GM21723 (cell line): ENCODE results near the gene CHRND.

Experiments
- ATAC-seq: cut with Tn5 transposase; IDR thresholded peaks from one replicate; pipeline ENCODE4 v1.9.1; 2021; ENCODE audit warnings: mild to moderate bottlenecking, moderate library complexity; ENCODE audit not compliant: unreplicated experiment

The CHRND gene

DNA sequence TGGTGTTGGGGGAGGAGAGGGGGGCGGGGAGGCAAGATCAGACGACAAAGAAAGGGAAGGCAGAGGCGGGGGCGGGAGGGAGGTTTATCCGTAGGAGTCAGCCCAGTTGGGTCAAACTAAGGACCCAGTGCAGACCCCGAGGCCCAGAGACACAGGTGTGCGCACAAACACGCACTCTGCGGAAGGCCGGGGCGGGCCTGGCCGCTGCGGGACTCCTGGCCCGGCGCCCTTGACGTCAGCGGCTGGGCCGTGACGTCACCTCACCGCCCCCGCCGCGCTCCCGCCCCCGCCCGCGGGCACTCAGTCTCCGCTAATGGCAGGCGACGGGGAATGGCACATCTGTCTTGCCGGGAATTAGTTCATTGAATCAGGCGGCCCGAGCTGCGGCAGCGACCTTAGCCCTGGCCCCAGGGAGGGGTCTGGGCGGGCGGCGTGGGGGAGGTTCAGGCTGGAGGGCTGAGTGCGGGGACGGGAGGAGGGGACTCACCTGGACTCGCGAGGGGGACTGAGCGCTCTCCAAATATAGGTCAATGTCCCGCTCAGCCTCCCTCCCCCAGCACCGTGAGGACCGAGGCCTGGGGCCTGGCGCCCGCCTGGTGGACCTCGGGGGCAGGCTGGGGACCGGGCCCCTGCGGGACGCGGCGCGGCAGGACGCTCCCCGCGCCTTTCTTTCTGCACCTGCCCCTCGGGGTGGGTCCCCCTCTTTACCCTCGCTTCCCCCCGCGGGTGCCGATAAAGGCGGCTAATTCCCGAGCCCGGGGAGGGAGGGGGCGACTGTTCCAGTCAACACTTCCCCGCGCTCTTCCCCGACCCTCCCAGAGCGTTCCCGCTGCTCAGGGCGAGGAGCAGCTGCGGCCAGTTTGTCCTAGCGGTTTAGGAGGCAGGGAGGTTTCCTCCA, 22.8 kb upstream of the CHRND start:
- no peak for ATAC-seq

DNA sequence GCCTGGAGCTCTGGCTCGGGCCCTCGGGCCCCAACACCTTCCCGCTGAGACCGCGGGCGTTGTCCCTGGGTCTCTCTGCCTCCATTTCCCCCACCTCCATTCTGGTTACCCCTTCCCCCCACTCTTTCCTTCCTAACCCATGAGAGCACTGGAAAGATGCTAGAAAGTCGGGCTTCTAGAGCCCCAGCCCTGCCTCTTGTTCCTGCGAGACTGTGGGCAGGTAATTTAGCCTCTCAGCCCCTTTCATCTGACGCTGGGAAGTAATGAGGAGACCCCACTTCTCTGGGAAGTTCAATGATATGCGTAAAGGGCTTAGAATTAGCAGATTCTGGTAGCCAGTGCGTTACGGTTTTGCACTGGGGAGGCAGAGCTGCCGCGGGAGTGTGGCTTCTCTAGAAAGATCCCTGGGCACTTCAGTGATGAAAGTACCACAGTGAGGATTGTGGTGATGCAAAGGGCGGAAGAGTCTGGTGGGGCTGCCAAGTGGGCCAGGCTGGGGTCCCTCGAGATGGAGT, 22.1 kb upstream of the CHRND start:
- ATAC-seq: no peak

DNA sequence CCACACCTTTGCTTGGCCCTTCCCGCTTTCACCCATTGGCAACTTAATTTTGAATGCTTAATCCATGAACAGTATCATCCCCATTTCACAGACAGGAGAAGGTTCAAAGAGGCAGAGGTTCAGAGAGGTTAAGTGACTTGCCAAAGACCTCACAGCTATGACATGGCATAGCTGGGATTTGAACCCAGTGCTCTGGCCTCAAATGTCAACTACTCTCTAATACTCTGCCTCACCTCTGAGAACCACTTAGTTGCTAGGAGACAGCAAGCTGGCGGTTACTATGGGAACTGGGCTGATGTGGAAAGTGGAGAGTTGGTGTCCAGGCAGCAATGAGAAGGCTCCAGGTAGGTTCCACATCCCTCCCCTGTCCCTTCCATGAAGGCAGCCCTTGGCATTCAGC, 21.5 kb upstream of the CHRND start:
- no peak for ATAC-seq

DNA sequence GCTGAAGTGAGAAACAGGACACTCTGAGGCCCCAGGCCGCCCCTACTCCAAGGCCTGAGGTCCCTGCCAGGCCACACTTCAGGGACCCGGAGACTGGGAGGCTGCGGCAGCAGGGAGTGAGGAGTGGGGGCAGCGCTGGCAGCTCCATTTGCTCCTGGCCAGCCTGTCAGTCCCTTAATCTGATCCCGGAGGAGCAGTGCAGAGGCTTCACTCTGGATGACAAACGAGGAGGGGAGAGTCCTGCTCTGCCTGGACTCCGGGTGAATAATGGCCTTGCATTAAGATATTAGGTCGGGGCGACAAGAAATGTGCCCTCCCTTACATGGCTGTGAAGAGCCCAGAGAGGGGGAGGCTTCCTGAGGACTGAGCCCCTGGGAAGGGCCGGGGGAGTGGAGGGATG, 20.1 kb upstream of the CHRND start:
- ATAC-seq: no peak

DNA sequence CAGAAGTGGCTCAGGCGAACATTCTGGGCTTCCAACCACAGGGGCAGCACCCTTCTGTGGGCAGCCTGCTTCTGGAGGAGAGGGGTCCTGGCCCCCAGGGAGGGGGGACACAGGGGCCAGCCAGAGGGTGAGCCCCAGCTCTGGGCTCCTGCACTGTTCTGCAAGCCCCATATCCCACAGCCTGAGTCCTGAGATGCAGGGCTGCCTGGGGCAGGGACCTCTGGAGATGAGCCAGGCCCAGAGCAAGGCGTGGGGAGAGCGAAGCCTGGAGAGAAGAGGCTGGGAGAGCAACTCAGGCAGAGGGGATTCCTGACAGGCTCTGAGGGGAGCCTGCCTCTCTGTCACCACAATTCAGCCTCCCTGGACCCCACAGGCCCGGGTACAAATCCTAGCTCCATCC, 19.3 kb upstream of the CHRND start:
- no peak for ATAC-seq

DNA sequence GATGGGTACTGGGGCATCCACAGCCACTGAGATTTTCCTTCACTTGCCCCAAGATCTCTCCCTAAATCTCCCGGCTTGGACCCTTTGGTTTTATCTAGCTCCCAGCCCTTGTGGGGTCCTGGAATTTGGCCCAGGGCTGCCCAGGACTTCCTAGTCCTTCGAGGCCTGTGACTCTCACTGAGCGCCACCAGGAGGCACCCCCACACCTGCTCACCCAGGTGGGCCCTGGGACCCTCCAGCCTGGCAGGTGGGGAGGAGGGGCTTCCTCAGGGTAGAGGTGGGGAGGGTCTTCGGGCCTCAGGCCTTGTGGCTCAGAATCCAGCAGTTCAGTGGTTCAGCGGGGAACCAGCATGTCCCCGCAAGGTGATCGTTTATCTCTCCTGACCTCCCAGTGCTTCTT, 17.7 kb upstream of the CHRND start:
- ATAC-seq: no peak

DNA sequence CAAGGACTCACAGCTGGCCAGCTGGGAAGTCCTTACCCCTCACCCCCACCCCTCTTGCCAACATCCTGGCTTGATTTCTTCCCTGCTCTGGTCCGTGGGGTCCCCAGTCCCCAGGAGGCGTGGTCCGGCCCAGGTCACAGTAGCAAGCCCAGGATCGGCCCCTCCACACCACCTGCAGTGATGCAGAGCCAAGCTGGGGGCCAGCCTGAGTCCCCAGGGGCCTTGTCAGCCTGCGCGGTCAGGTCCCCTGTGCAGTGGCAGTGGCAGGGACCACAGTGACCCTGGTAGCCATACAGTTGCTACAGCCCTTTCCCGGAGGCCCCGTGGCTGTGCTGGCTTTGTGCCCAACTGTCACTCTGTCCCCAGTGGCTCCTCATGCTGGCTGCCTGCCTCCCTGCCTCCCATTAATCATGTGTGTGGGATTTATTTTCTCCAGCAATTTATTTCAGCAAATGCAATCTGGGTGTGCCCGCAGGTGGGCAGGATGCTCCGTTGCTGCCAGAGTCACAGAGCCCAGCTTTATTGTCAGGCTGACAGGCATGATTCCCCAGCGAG, 14.5 kb upstream of the CHRND start:
- no peak for ATAC-seq

DNA sequence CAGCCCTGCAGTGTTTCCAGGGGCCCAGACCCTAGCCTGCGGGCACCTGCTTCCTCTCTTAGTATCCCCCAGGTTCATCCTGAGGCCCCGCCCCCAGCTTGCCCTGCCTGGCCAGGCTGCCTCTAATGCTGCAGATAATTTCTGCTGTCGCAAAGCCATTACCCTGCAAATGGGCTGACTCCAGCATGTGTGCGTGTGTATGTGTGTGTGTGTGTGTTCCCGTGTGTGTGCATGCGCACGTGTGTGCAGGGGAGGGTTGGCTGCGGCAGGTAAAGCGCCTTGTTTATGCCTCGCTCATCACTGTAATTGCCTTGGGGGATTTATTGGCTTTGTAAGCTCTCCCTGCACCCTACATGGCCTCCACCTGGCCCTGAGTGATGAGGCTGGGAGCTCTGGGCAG, 13.4 kb upstream of the CHRND start:
- ATAC-seq: no peak

DNA sequence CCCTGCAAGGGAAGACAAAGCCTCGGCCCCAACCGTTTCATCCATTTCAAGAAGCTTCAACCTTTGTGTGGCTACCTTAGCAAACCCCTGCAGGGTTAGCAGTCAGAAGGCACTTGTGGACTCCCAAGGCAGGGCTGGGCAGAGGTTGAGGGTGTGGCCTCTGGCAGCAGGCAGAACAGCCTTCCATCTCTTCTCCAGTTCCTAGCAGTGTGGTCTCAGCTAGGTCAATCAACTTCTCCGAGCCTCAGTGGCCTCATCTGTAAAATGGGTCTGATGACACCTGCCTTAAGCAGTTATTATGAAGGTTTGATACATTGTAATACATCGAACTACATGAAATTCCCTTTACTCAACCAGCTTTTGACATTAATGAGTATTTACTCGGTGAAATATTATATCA, 12.6 kb upstream of the CHRND start:
- no peak for ATAC-seq

DNA sequence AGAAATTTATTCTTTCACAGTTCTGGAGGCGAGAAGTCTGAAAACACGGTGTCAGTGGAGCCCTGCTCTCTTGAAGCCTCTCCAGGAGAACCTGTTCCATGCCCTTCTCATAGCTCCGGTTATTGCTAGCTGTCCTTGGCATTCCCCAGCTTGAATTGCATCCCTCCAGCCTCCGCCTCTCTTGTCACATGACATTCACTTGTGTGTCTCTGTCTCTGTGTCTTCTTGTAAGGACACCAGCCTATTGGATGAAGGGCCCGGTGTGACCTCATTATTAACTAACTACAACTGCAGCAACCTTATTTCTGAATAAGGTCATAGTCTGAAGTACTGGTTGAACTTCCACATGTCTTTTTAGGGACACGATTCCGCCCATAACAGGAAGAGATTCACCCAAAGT, 10.3 kb upstream of the CHRND start:
- no peak for ATAC-seq

DNA sequence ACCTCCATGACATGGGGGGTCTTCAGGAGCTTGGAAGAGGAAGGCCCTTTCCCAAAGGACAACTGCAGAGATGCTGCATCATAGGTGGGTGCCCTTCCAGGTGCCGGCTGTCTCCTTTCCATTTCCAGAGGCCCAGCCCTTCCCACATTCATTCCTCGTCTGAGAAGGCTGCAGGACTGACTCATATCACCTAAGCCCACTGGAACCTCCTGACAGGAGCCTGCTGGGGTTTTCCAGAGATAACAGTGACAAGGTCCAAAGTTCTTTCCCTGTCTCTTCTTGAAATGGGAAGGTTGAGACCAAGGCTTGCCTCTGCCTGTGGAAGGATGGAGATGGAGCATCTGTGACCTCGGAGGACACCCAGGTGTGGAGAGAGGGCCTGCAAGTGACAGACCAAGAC, 9.4 kb upstream of the CHRND start:
- ATAC-seq: no peak

DNA sequence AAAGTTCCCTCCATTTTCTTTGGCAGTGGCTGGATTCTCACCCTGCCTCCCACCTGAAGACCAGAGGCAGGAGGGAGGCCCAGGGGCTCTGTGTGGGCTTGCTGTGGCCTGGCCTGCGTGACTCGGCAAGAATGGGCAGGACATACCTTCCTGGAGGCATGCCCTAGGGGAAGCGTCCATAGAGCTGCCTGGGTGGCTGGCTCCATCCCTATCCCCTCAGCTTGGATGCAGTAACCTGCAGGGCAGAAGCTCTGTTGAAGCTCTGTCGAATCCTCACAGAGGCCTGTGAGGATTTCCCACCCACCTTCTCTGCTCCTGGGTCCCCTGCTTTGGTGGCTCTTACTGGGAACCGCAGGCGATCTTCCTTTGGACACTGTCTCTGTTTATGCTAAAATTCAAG, 7.1 kb upstream of the CHRND start:
- ATAC-seq: no peak

DNA sequence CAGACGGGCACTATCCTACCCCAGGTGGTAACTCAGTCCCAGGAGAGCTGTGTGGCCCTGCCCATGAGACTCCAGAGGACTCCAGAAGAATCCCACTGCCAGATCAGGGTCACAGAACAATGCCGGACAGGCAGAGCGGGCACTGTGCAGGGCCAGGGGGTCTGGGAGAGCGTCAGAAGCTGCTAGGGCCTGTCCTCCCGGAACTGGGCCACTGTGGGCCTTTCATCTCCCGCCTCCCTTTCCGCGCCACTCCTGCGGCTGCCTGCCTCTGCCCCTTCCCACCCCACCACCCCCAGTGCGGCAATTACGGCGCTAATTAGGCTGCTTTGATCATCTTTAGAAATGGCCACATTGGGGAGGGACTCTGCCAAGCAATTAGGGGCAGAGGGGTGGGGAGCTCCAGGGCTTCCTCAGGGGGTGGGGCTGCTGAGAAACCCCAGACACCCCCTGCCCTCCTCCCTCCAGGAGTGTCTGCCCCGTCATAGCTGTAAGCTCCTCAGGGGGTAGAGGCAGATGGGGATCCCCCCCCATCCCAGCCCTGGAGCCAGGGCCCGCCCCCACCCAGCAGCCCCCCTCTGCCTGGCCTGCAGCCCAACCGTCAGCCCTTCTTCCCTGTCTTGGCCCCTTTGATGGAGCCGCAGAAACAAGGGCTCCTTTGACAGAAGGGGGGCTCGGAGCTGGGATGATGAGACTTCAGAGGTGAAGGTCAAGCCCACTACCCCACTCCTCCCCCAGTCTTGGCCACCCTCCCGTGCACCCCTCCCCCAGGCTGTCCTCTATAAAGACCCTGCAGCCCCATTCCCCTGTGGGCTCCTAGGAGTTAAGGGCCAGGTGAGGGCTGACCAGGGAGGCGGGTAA, 6.2 kb upstream of the CHRND start, which contains the start of gene PRSS56:
PRSS56 (plus strand) TSS at position 808 of the 858 bp plus-strand sequence. CDS start 211 bp downstream, outside the sequence.
- no peak for ATAC-seq

DNA sequence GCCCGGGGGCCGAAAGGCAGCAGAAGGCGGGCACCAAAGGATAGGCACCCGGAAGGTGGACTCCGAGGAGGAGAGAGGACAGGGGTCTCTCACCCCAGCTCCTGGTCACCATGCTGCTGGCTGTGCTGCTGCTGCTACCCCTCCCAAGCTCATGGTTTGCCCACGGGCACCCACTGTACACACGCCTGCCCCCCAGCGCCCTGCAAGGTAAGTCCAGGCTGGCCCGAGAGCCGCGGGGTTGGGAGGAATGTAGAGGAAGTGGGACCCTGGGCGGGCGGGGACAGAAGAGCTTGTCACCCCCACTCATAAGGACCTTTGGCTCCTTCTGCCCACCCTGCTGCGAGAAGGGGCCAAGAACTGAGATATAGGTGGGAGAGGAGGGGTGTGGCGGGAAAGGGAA, 5.5 kb upstream of the CHRND start:
- no peak for ATAC-seq

DNA sequence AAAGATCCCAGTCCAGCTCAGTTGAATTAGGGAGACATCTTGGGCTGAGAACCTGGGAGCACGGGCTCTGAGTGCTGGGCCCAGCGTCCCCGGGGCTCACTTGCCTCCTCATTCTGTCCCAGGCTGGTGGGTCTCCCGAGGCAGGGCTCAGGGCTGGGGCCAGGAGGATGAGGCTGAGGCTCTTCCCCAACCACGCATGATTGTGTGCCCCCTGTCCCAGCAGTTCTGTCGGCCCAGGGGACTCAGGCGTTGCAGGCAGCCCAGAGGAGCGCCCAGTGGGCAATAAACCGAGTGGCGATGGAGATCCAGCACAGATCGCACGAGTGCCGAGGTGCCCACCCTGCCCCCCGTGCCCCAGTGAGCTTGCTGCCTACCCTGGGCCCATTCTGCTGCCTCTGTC, 4.9 kb upstream of the CHRND start:
- no peak for ATAC-seq

DNA sequence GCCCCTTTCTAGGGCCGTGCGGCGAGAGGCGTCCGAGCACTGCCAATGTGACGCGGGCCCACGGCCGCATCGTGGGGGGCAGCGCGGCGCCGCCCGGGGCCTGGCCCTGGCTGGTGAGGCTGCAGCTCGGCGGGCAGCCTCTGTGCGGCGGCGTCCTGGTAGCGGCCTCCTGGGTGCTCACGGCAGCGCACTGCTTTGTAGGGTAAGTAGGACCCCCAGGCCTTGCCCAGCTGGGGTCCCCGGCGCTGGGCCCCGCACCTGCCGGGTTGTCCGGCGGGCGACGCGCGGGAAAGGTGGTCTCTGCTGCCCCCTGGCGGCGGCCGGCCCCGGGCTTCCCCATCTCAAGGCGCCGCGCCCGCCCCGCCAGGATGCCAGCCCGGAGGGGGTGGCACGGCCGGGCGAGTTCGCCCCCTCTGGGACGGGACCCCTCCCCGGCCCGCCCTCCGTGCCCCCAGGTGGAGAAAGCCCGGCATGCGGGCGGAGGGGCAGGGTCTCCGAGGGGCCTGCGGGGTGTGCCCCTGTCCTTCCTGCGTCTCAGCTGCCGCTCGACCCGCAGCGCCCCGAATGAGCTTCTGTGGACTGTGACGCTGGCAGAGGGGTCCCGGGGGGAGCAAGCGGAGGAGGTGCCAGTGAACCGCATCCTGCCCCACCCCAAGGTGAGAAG, 3.9 kb upstream of the CHRND start:
- no peak for ATAC-seq

DNA sequence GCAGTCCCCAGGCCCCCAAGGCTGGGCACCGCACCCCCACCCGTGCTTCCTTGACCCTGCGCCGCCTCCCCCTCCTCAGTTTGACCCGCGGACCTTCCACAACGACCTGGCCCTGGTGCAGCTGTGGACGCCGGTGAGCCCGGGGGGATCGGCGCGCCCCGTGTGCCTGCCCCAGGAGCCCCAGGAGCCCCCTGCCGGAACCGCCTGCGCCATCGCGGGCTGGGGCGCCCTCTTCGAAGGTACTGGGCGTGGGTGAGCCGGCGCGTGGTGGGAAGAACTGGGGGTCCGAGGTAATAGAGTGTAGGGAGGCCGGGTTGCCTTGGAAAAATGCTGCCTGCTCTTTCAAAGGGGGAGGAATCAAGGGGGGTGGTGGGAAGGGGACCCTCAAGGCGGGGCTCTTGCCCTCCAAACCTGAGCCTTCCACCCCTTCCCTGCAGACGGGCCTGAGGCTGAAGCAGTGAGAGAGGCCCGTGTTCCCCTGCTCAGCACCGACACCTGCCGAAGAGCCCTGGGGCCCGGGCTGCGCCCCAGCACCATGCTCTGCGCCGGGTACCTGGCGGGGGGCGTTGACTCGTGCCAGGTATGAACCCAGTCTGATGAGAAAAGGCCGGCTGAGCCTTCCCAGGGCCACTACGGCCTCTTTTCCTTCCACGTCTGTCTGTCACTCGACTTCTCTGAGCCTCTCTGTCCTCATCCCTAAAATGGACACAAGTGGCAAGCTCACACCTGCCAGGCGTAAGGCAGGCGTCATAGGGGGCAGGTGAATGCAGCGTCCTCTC, 3.1 kb upstream of the CHRND start:
- ATAC-seq: no peak

DNA sequence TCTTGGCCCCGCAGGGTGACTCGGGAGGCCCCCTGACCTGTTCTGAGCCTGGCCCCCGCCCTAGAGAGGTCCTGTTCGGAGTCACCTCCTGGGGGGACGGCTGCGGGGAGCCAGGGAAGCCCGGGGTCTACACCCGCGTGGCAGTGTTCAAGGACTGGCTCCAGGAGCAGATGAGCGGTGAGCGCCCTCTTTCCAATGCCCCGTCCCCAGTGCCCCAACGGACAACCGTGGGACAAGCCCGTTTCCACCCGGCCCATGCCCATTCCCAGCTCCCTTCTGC, 2.6 kb upstream of the CHRND start:
- ATAC-seq: no peak

DNA sequence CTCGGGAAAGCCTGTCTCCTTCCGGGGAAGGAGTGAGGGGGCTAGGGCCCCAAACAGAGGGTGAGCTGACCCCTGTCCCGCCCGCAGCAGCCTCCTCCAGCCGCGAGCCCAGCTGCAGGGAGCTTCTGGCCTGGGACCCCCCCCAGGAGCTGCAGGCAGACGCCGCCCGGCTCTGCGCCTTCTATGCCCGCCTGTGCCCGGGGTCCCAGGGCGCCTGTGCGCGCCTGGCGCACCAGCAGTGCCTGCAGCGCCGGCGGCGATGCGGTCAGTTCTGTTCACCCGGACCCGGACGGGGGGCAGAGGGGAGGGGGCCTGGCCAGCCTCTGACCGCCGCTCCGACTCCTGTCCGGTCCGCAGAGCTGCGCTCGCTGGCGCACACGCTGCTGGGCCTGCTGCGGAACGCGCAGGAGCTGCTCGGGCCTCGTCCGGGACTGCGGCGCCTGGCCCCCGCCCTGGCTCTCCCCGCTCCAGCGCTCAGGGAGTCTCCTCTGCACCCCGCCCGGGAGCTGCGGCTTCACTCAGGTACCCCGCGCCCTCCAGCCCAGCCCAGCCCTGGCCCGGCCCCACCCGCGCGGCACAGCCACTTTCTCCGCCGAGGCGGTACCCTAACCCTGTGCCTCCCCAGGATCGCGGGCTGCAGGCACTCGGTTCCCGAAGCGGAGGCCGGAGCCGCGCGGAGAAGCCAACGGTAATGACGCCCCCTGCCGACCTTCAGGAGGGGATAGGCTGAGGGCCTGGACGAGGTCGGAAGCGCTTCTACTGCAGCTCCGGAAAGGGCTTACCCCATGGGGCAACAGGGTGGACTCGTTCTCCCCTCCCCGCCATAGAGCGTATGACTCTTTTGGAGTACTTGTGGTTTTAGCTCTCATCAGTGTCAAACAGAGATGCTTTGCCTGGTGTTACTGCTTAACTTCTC, 2.0 kb upstream of the CHRND start:
- no peak for ATAC-seq
